Glutamatergic neuron (in vitro differentiated cells): ENCODE measurements around the gene SFTA2. TPM values are rescaled to one million over a fixed set of nuclear protein-coding genes. Genes with fewer than 3 reads are reported as not detected.

Experiments used
- DNase-seq: peaks from one replicate; pipeline ENCODE4 v3.0.0; 2022
- H3K27ac Mint-ChIP-seq: one replicate; pipeline ENCODE4 v1.8.0; 2020; ENCODE audit warnings: mild to moderate bottlenecking, mixed read lengths, inconsistent platforms; ENCODE audit not compliant: unreplicated experiment
- H3K27me3 Mint-ChIP-seq: one replicate; pipeline ENCODE4 v1.8.0; 2020; ENCODE audit warnings: mild to moderate bottlenecking, moderate library complexity, mixed read lengths, inconsistent platforms; ENCODE audit not compliant: unreplicated experiment
- H3K36me3 Mint-ChIP-seq: one replicate; pipeline ENCODE4 v1.8.0; 2020; ENCODE audit warnings: mild to moderate bottlenecking, mixed read lengths, inconsistent platforms; ENCODE audit not compliant: unreplicated experiment
- H3K4me1 Mint-ChIP-seq: one replicate; pipeline ENCODE4 v1.8.0; 2020; ENCODE audit warnings: mild to moderate bottlenecking, low read depth, mixed read lengths, inconsistent platforms; ENCODE audit not compliant: unreplicated experiment
- H3K4me3 Mint-ChIP-seq: one replicate; pipeline ENCODE4 v1.8.0; 2020; ENCODE audit warnings: mild to moderate bottlenecking, mixed read lengths, inconsistent platforms; ENCODE audit not compliant: unreplicated experiment
- H3K9me3 Mint-ChIP-seq: one replicate; pipeline ENCODE4 v1.8.0; 2020; ENCODE audit warnings: mild to moderate bottlenecking, moderate library complexity, mixed read lengths, inconsistent platforms; ENCODE audit not compliant: unreplicated experiment
- total RNA-seq: library from RNA; stranded (reverse); fragmentation: NEBNext Ultra II Directional; extraction: Animal tissue kit (Norgen Biotek cat#: 25700); gene quantifications from one replicate; pipeline ENCODE4 v1.2.1, GENCODE V29; 2021; ENCODE audit not compliant: unreplicated experiment
- TF ChIP-seq, protein P1 (sequence below): fragments of 200-600 bp; sonication (generic); IDR thresholded peaks from one replicate; pipeline ENCODE4 v1.5.0; 2021; ENCODE audit not compliant: partially characterized antibody, unreplicated experiment

The SFTA2 gene
- total RNA-seq, 1 donor from 2014 or later = not detected

DNA sequence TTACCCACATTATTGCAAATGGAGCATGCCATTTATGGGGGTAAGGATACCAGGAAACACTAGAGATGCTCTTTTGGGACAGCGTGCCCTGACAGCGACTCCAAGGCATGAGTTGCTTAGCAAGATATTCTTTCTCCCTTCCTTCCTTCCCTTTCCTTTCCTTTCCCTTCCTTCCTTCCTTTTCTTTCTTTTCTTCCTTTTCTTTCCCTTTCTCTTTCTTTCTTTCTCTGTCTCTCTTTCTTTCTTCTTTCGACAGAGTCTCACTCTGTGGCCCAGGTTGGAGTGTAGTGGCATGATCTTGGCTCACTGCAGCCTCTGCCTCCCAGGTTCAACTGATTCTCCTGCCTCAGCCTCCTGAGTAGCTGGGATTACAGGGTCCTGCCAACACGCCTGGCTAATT lies 12.1 kb upstream of the SFTA2 start:
- peaks cover 2% of the 10 kb centered on the region for H3K9me3 Mint-ChIP-seq
- no peak for DNase-seq
- H3K4me3 Mint-ChIP-seq = no peak overlapping the region
- H3K27ac Mint-ChIP-seq = no peak overlapping the region
- H3K27me3 Mint-ChIP-seq = peaks cover 2% of the 10 kb centered on the region
- H3K36me3 Mint-ChIP-seq = no peaks in the 10 kb centered on the region
- TF ChIP-seq, protein P1, sequence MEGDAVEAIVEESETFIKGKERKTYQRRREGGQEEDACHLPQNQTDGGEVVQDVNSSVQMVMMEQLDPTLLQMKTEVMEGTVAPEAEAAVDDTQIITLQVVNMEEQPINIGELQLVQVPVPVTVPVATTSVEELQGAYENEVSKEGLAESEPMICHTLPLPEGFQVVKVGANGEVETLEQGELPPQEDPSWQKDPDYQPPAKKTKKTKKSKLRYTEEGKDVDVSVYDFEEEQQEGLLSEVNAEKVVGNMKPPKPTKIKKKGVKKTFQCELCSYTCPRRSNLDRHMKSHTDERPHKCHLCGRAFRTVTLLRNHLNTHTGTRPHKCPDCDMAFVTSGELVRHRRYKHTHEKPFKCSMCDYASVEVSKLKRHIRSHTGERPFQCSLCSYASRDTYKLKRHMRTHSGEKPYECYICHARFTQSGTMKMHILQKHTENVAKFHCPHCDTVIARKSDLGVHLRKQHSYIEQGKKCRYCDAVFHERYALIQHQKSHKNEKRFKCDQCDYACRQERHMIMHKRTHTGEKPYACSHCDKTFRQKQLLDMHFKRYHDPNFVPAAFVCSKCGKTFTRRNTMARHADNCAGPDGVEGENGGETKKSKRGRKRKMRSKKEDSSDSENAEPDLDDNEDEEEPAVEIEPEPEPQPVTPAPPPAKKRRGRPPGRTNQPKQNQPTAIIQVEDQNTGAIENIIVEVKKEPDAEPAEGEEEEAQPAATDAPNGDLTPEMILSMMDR = no peak
- no peaks in the 10 kb centered on the region for H3K4me1 Mint-ChIP-seq

- H3K4me3 Mint-ChIP-seq = no peak overlapping the region
- TF ChIP-seq, protein P1 = no peak
- peak; percentile 38 for DNase-seq
- H3K36me3 Mint-ChIP-seq = no peaks in the 10 kb centered on the region
- peaks cover 2% of the 10 kb centered on the region for H3K27me3 Mint-ChIP-seq
- H3K9me3 Mint-ChIP-seq = peaks cover 2% of the 10 kb centered on the region
- no peak overlapping the region for H3K27ac Mint-ChIP-seq
- H3K4me1 Mint-ChIP-seq = no peaks in the 10 kb centered on the region
These were observed 10.5 kb upstream of the SFTA2 start for GRCh38 chr6:30942338-30943060.

DNA sequence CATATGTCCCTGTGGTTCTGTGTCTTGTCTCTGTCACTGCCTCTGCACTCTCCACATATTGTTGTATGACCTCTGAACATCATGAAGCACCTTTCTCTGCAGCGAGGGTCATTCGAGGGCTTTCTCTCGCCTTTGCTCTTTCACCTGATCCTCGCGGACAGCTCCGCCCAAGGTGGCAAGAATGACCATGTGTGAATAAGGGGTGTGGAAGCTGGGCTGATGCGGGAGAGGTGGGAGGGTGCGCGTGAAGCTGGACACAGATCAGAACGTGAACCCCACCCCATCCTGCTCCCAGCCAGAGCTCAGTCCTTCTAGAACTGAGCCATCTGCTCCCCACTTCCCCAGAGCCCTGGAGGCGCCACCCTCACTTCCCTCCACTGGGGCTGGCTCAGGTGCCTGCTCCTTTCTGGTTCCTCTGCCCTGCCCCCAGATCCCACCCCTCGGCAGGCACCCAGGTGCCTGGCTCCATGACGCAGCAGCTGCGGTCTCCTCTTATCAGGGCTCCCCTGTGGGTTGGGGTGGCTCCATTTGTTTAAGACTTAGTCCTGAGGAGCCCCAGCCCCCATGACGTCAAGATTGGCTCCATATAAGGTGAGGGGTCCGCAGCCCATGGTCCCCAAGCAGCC lies 8.5 kb upstream of the SFTA2 start, which contains the start of gene MUCL3:
Gene MUCL3 (plus strand): TSS at position 613 of the 626 bp plus-strand sequence. CDS start 27 bp downstream, outside the sequence.
- Mint-ChIP-seq H3K27ac (no peak within 1 kb of the TSS), H3K36me3 (peaks cover under 1% of the 10 kb centered on the region), H3K4me3 (no peak within 1 kb of the TSS), H3K9me3 (peaks cover 2% of the 10 kb centered on the region), H3K27me3 (peaks cover 2% of the 10 kb centered on the region), H3K4me1 (no peaks in the 10 kb centered on the region)
- TF ChIP-seq, protein P1 = no peak
- DNase-seq = no peak

DNA sequence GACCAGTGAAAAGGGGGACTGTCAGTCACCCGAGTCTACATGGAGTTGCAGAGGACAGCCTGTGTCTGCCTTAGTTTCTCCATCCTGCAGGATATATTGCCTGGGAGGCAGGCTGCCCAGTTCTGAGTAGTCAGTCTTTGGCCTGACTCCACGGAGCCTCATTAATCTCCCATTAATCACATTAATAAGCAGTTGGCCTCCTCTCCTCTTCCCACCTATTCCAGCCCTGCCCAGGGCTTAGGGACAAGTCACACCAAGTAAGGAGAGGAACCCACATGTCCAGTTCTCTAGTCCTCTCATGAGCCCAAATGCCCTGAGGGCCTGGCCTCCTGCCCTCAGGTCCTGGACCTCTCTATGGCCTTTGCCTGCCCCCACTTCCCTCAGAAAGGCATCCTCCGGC lies 7.5 kb upstream of the SFTA2 start:
- Mint-ChIP-seq H3K9me3 (peaks cover 2% of the 10 kb centered on the region), H3K4me3 (no peak overlapping the region), H3K36me3 (peaks cover 3% of the 10 kb centered on the region)

More for the DNA sequence above, 7.5 kb upstream of the SFTA2 start:
- H3K27me3 Mint-ChIP-seq = peaks cover 2% of the 10 kb centered on the region
- no peaks in the 10 kb centered on the region for H3K4me1 Mint-ChIP-seq
- no peak for DNase-seq
- no peak overlapping the region for H3K27ac Mint-ChIP-seq
- TF ChIP-seq, protein P1 = no peak
